ENCODE results near the gene ZFYVE28. TPM values are rescaled to one million over a fixed set of nuclear protein-coding genes. Genes with fewer than 3 reads are reported as not detected.

ZFYVE28 gene
- total and polyA plus RNA-seq, 2 of the 8 experiments (the other 6 are each of a cell fraction or from before 2014, with no cell fraction given) = 1.7 to 4.9 TPM

DNA sequence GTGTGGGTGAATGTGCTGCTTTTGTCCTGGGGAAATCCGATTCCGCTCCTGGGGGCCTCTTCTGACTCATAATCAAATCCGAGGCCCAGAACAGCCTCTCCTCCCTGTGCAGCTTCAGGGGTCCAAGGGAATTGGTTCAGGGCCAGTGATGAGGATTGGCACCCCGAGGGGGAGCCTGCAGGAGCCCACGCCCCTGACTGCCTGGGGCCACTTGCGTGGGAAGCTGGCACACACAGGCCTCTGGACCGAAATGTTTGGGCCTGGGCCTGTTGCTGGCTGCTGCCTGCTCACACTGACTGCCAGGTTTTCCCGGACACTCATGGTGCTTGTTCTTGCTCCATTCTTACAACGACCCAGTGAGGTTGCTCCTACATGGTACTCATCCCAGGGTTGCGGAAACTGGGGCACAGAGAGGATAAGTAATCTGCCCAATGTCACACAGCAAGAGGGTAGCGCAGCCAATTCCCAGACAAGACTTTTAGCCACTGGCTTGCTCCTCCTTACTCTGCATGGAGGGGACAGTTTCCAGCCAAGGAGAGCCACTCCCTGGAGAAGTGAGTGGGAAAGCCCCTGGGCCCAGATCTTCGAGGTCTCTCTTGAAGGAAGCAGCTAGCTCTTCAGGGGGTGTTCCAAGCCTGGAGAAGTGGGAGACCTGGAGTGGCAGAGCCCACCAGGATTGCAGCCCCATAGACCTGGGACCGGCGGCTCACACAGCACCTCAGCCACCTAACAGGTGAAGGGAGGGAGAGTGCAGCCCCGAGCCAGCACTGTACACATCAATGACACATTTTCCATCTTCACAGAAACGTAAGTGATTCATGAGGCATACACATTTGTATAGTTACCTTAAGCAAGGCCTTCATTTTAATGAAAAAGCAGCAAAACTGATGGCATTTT is 20.6 kb upstream of the ZFYVE28 start:
- peak overlapping the region; percentile 3 for H4K8ac ChIP-seq (ENCODE audit: extremely low read depth, insufficient read depth, low read length)
- no peaks in the 10 kb centered on the region for H3K79me1 ChIP-seq (ENCODE audit: low read depth, low read length)
- H2BK12ac ChIP-seq (ENCODE audit: low read depth, low read length) = no peak overlapping the region
- H3K4me3 ChIP-seq (ENCODE audit: extremely low read depth in 1 of 4, insufficient read depth in 2 of 4, low read depth in 3 of 4, low read length in 4 of 4) = no peak overlapping the region
- H4K5ac ChIP-seq (ENCODE audit: insufficient read length, low read depth, low read length) = no peak overlapping the region
- ChIA-PET POLR2A (ENCODE audit: partially characterized antibody) (no interaction called here), CTCF (ENCODE audit: partially characterized antibody) (interaction anchor here (1.2 to 6.2 kb wide), 4 partner anchors 11 to 219 kb away, joined by 7 to 40 read pairs (median 11); no protein-coding TSS in a partner anchor)
- peak overlapping the region; percentile 28; the same call in 1 of the 2 replicates for H2AK5ac ChIP-seq (ENCODE audit: low read depth, low read length)
- no peak overlapping the region for H3K14ac ChIP-seq (ENCODE audit: insufficient read length)
- WGBS, 2 experiments (ENCODE audit: extremely low coverage in 1 of 2, insufficient coverage in 1 of 2, insufficient read length in 1 of 2, insufficient replicate concordance in 2 of 2, low coverage in 1 of 2, low lambda C conversion rate in 2 of 2, missing lambda C conversion rate in 1 of 2) = 88% methylated on average over 16 of the region's 16 CpGs; no CpG with 5 or more reads in 1 of the 2 experiments
- no peak overlapping the region for H3K4me2 ChIP-seq (ENCODE audit: insufficient read depth in 1 of 2, low read depth in 2 of 2, low read length in 2 of 2)
- no peak overlapping the region for H3K27ac ChIP-seq (ENCODE audit: low read depth, low read length)
- H2BK20ac ChIP-seq (ENCODE audit: low read length) = no peak overlapping the region
- no peak overlapping the region for H3K18ac ChIP-seq (ENCODE audit: extremely low read depth, low read length)
- H3K23ac ChIP-seq (ENCODE audit: insufficient read length) = no peak overlapping the region
- no peak overlapping the region for H3K56ac ChIP-seq (replicated peaks; ENCODE audit: insufficient read length, low read depth, low read length)
- no peak for FAIRE-seq
- H2BK15ac ChIP-seq (ENCODE audit: low read length) = no peak overlapping the region
- no peaks in the 10 kb centered on the region for H3K23me2 ChIP-seq (ENCODE audit: low read depth, low read length)
- H4K20me1 ChIP-seq (replicated peaks in 1 of 2; ENCODE audit: control insufficient read depth in 1 of 2, insufficient read depth in 2 of 2, low read length in 2 of 2) = no peaks in the 10 kb centered on the region
- no peak overlapping the region for H2AFZ ChIP-seq (ENCODE audit: low read length)
- no peak overlapping the region for H4K91ac ChIP-seq (replicated peaks; ENCODE audit: insufficient read length, low read length)
- H3K4ac ChIP-seq (replicated peaks; ENCODE audit: insufficient read length, low read depth, low read length) = no peak overlapping the region
- no peaks in the 10 kb centered on the region for H3K36me3 ChIP-seq (ENCODE audit: control insufficient read depth in 2 of 4, insufficient read depth in 4 of 4, low read length in 3 of 4)
- no peak overlapping the region for H2BK120ac ChIP-seq (replicated peaks; ENCODE audit: low read depth, low read length)
- H3K9me3 ChIP-seq (ENCODE audit: insufficient read depth in 2 of 2, low read depth in 1 of 2, low read length in 1 of 2) = no peaks in the 10 kb centered on the region
- no peak overlapping the region for H3K9ac ChIP-seq (replicated peaks in 1 of 4; ENCODE audit: extremely low read depth in 1 of 4, low read depth in 3 of 4, low read length in 3 of 4)
- H2BK5ac ChIP-seq (ENCODE audit: low read depth, low read length) = no peak overlapping the region
- DNase-seq (ENCODE audit: low read depth in 1 of 2, low spot score in 2 of 2) = no peak
- H3K4me1 ChIP-seq (replicated peaks in 1 of 4; ENCODE audit: control insufficient read depth in 3 of 4, insufficient read depth in 4 of 4, low read length in 3 of 4) = peaks cover 0 to 2% (median 0%) of the 10 kb centered on the region in 4 experiments; a peak in 3 of 7 replicates
- H3K27me3 ChIP-seq (replicated peaks in 1 of 4; ENCODE audit: control insufficient read depth in 3 of 4, extremely low read depth in 1 of 4, insufficient read depth in 3 of 4, low read length in 3 of 4) = no peaks in the 10 kb centered on the region
- H3K79me2 ChIP-seq (ENCODE audit: control insufficient read depth in 1 of 2, insufficient read depth in 2 of 2, low read length in 2 of 2) = no peaks in the 10 kb centered on the region
- TF ChIP-seq EZH2 (IDR thresholded peaks at IDR 0.05; ENCODE audit: low read depth, low read length, severe bottlenecking) (no peak), FOSL1 (IDR thresholded peaks at IDR 0.05; ENCODE audit: insufficient read depth, low read depth, low read length) (no peak), JUND (IDR thresholded peaks at IDR 0.05; ENCODE audit: low read length) (no peak), NRF1 (IDR thresholded peaks at IDR 0.05; ENCODE audit: low read depth, low read length) (no peak), RNF2 (IDR thresholded peaks at IDR 0.05; ENCODE audit: borderline replicate concordance, low read depth, low read length, missing control alignments, poor library complexity, severe bottlenecking) (no peak), GTF2F1 (IDR thresholded peaks at IDR 0.05; ENCODE audit: borderline replicate concordance, low read depth, low read length) (no peak), NANOG (IDR thresholded peaks at IDR 0.05; ENCODE audit: insufficient read depth, low read depth, low read length, poor library complexity, severe bottlenecking) (no peak), HDAC6 (IDR thresholded peaks at IDR 0.05; ENCODE audit: low read depth, low read length) (no peak), GABPA (IDR thresholded peaks at IDR 0.05; ENCODE audit: borderline replicate concordance, insufficient read depth, low read length) (no peak), HDAC2 (IDR thresholded peaks at IDR 0.05; ENCODE audit: borderline replicate concordance in 1 of 2, low read depth in 2 of 2, low read length in 2 of 2) (no peak), CBX5 (IDR thresholded peaks at IDR 0.05; ENCODE audit: low read depth, low read length) (no peak)

Data from H1 (cell line).